GM18508 (cell line): ENCODE measurements around the gene LSR.
A peak's percentile ranks its signal among the peaks of the same experiment; 100 is the strongest.

Source experiments
- ATAC-seq: cut with Tn5 transposase; IDR thresholded peaks from one replicate; pipeline ENCODE4 v1.9.1; 2021; ENCODE audit warnings: moderate number of reproducible peaks; ENCODE audit not compliant: insufficient read depth, unreplicated experiment

The LSR gene

GRCh38 chr19:35240327-35240726 is 8.5 kb upstream of the LSR start:
- no peak for ATAC-seq

GRCh38 chr19:35241417-35241816 is 7.4 kb upstream of the LSR start:
- ATAC-seq = no peak

GRCh38 chr19:35246466-35247092 is 2.2 kb upstream of the LSR start:
- no peak for ATAC-seq

- ATAC-seq = peak; percentile 23
Measured at GRCh38 chr19:35247526-35248309, 1.1 kb upstream of the LSR start.

- no peak for ATAC-seq
Measured at GRCh38 chr19:35249146-35249847, 495 bp downstream of the LSR start.

GRCh38 chr19:35249848-35250711 is 1.3 kb downstream of the LSR start:
- ATAC-seq = no peak

GRCh38 chr19:35251456-35251855 is 2.7 kb downstream of the LSR start:
- ATAC-seq = no peak

GRCh38 chr19:35253316-35254286 is 4.8 kb downstream of the LSR start:
- ATAC-seq = no peak

- ATAC-seq = no peak
Measured at GRCh38 chr19:35254341-35255297, 5.8 kb downstream of the LSR start.

GRCh38 chr19:35256566-35256965 is 7.8 kb downstream of the LSR start:
- no peak for ATAC-seq

GRCh38 chr19:35257113-35257461 is 8.3 kb downstream of the LSR start:
- no peak for ATAC-seq

- ATAC-seq = no peak
Measured at GRCh38 chr19:35260694-35261304, 12.0 kb downstream of the LSR start.

GRCh38 chr19:35261356-35262100 is 12.7 kb downstream of the LSR start:
- no peak for ATAC-seq

GRCh38 chr19:35262101-35262761 is 13.4 kb downstream of the LSR start:
- ATAC-seq = no peak

GRCh38 chr19:35264268-35265125 is 15.7 kb downstream of the LSR start:
- no peak for ATAC-seq
